Measurements from ENCODE around the gene ASTN2.

- TF ChIP-seq CTCF (IDR thresholded peaks at IDR 0.05; ENCODE audit: insufficient read depth, low read depth, low read length) (no peak), EZH2 (IDR thresholded peaks at IDR 0.05; ENCODE audit: insufficient read depth, low read length) (no peak)
These were observed 435.4 kb downstream of the ASTN2 start for GRCh38 chr9:116979456-116979855.
